Ishikawa (cell line): ENCODE data around the gene ACADM.

Experiments used
- CEBPB ChIP-seq: IDR thresholded peaks from 2 replicates; pipeline ENCODE4 v1.6.1; 2012
- CREB1 ChIP-seq: IDR thresholded peaks from 2 replicates; pipeline ENCODE4 v1.6.1; 2012; ENCODE audit warnings: low read depth
- EGR1 ChIP-seq: IDR thresholded peaks from 2 replicates; pipeline ENCODE4 v1.6.1; 2012
- EP300 ChIP-seq: IDR thresholded peaks from 2 replicates; pipeline ENCODE4 v1.6.1; 2012; ENCODE audit warnings: borderline replicate concordance
- FOXM1 ChIP-seq: IDR thresholded peaks from 2 replicates; pipeline ENCODE4 v1.6.1; 2012; ENCODE audit warnings: low read depth, borderline replicate concordance
- RAD21 ChIP-seq: IDR thresholded peaks from 2 replicates; pipeline ENCODE4 v1.6.1; 2012; ENCODE audit warnings: low read depth
- TCF12 ChIP-seq: IDR thresholded peaks from 2 replicates; pipeline ENCODE4 v1.6.1; 2012; ENCODE audit warnings: low read depth
- YY1 ChIP-seq: IDR thresholded peaks from 2 replicates; pipeline ENCODE4 v1.6.1; 2012; ENCODE audit warnings: low read depth
- TF ChIP-seq, protein P1 (sequence below): IDR thresholded peaks from 2 replicates; pipeline ENCODE4 v1.6.1; 2012

DNA sequence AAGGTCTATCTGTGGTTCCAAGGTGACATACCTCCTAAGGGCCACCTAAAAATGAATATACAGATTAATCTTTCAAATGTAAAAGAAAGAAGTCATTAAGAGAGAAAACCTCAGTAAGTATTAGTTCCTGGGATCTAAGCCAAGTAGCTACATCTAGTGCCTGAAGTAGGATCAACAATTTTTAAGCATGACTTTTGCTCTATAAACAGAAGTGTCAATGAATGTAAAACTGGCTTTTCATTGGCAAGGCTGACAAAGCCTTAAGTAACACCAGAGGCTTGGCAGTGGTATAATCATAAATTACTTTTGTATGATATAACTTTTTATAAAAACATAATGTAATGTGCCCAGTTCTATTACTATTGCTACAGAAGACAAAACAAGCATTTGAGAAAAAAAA lies 12.2 kb upstream of the ACADM start:
- TF ChIP-seq EP300 (no peak), CREB1 (no peak), YY1 (no peak), TCF12 (no peak), EGR1 (no peak), RAD21 (no peak), FOXM1 (no peak), CEBPB (no peak)
- TF ChIP-seq, protein P1, sequence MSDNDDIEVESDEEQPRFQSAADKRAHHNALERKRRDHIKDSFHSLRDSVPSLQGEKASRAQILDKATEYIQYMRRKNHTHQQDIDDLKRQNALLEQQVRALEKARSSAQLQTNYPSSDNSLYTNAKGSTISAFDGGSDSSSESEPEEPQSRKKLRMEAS, result no peak
